Effector memory CD8-positive, alpha-beta T cell (primary cell): ENCODE data around the gene MIB1.
"Not testable (repeated sequence)": the region's sequence is repeated elsewhere in the genome, so short reads cannot be mapped to it uniquely, and the experiment has no call there.

Source experiments
- ATAC-seq: fragments of 150-1000 bp; cut with Tn5 transposase; replicated peaks from 2 replicates; pipeline ENCODE4 v1.10.0; 2021; ENCODE audit warnings: mild to moderate bottlenecking, moderate library complexity
- DNase-seq, 3 experiments: peaks; one replicate each; pipeline ENCODE4 v3.0.0; 2021
- H3K27ac Mint-ChIP-seq, 2 donors: one replicate each; pipeline ENCODE4 v1.8.0; 2022; ENCODE audit warnings: mild to moderate bottlenecking in 2 of 2, mixed read lengths in 2 of 2, moderate library complexity in 2 of 2
- H3K27me3 Mint-ChIP-seq, 2 donors: one replicate each; pipeline ENCODE4 v1.8.0; 2022; ENCODE audit warnings: mixed read lengths in 2 of 2
- H3K36me3 Mint-ChIP-seq: one replicate; pipeline ENCODE4 v1.8.0; 2022; ENCODE audit warnings: mild to moderate bottlenecking, moderate library complexity, mixed read lengths; ENCODE audit not compliant: insufficient read depth
- H3K4me1 Mint-ChIP-seq, 2 donors: one replicate each; pipeline ENCODE4 v1.8.0; 2022; ENCODE audit warnings: low read depth in 2 of 2, mixed read lengths in 2 of 2
- H3K4me3 Mint-ChIP-seq, 2 donors: one replicate each; pipeline ENCODE4 v1.8.0; 2022; ENCODE audit warnings: mild to moderate bottlenecking in 2 of 2, mixed read lengths in 2 of 2, moderate library complexity in 2 of 2
- H3K9me3 Mint-ChIP-seq, 2 donors: one replicate each; pipeline ENCODE4 v1.8.0; 2022; ENCODE audit warnings: mixed read lengths in 2 of 2
- total RNA-seq, 9 experiments: gene quantifications; one replicate each; lab custom pipeline; 2026; lab: John Stamatoyannopoulos, UW

MIB1 gene
- 78.6 to 272 (median 135) reads per million in 9 experiments for total RNA-seq

DNA sequence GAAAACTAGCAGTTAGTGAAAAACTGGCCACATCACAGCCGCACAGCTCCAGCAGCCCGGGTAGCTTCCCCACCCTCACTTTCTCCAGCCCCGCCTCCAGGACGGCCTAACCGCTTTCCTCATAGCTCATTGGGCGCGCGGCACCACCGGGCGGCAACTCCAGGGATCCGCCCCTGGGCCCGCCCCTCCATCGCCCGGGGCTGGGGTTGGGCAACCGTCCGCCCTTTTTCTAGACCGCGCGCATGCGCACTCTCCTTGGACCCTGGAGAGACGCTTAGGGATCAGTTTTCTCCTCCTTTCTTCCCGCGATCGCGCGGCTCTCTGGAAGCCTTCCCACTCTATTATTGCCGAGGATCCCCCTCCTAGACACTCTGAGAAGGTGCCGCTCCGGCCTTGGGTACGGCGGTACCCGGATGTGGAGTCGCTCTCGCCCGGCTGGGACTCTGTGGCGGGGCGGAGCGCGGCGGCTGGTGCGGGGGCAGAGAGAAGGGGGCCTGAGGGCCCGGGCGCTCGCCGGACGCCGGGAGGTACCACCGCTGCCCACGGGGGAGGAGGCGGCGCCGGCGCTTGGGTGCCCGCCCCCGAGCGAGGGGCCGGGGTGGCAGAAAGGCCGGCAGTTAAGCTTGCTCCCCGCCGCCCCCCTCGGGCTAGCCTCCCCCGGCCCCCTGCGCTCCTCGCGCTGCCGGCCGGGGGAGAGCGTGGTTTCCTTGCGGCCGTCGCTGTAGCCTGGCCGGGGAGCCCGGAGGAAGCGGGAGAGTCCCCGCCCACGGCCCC, at the start of gene MIB1:
Gene MIB1 (plus strand): TSS at position 255 of the 774 bp plus-strand sequence. CDS start 792 bp downstream, outside the sequence.
- peak within 1 kb of the TSS; percentile 90 to 96 for H3K27ac Mint-ChIP-seq
- H3K4me3 Mint-ChIP-seq = peak within 1 kb of the TSS; percentile 84 to 86
- DNase-seq = peak; percentile 98 to 99 (median 99)
- peak; percentile 92 for ATAC-seq
- peaks cover 23 to 36% of the 10 kb centered on the region in 2 donors for H3K4me1 Mint-ChIP-seq
- no peaks in the 10 kb centered on the region for H3K27me3 Mint-ChIP-seq
- H3K9me3 Mint-ChIP-seq = no peaks in the 10 kb centered on the region
- H3K36me3 Mint-ChIP-seq = peaks cover 10% of the 10 kb centered on the region

DNA sequence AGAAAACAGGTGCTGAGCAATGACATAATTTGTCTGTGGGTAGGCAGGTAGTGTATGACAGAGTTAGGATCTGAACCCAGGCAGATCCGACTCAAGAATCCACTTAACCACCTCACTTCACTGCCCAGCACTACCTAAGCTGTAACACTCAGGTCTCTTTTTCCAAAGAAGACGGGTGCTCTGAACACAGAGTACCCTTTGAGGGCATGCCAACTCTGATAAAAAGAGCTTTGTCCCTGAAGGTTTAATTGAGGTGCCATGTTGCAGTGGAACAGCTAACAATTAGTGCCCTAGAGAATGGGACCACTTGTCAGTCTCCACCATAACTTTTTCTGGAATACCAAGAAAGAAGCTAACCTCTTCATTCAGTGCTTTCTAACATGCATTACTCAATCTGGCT, 47.3 kb upstream of the MIB1 start:
- ATAC-seq = no peak
- Mint-ChIP-seq H3K27ac (no peak overlapping the region), H3K4me3 (no peak overlapping the region), H3K27me3 (no peaks in the 10 kb centered on the region), H3K36me3 (peaks cover 46% of the 10 kb centered on the region), H3K4me1 (peaks cover 2 to 13% of the 10 kb centered on the region in 2 donors), H3K9me3 (peaks cover 0 to 1% of the 10 kb centered on the region in 2 donors)
- no peak for DNase-seq

DNA sequence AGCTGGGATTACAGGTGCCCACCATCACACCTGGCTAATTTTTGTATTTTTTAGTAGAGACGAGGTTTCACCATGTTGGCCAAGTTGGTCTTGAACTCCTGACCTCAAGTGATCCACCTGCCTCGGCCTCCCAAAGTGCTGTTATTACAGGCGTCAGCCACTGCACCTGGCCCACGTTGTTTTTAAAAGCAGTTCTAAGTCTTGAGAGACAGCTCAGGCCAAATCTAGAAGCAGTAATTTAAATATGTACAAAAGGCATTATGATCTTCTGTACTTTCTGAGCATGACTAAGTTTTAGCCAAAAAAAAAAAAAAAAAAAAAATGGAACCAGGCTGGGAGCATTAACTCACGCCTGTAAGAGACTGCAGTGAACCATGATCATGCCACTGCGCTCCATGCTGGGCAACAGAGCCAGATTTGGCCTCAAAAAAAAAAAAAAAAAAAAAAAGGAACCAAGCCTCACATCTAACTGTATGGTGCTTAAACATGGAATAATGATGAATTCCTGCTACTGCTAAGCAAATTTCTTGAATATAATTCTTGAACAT, 40.0 kb upstream of the MIB1 start:
- H3K4me1 Mint-ChIP-seq = peaks cover 12 to 16% of the 10 kb centered on the region in 2 donors
- no peaks in the 10 kb centered on the region for H3K27me3 Mint-ChIP-seq
- no peak for ATAC-seq
- no peaks in the 10 kb centered on the region for H3K9me3 Mint-ChIP-seq
- peaks cover 46% of the 10 kb centered on the region for H3K36me3 Mint-ChIP-seq
- no peak overlapping the region for H3K4me3 Mint-ChIP-seq
- no peak for DNase-seq
- no peak overlapping the region for H3K27ac Mint-ChIP-seq

DNA sequence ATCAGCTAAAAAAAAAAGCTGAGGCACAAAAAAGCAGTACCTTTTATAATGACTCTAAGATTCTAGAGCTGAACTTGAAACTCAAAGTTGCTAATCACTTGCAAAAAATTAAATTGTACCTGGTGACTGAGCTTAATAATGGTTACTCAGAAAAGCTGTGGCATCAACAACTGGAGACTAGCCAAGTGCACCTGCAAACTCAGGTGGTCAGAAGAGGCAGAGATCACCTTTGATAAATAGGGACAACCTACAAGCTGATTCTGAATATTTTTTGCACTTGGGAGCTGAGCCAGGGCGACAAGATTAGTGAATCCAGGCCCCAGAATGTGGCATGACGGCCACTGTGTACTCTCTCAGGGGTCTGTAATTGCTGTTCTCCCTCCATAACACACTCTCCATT, 39.0 kb upstream of the MIB1 start:
- peaks cover 41% of the 10 kb centered on the region for H3K36me3 Mint-ChIP-seq
- no peak overlapping the region for H3K4me3 Mint-ChIP-seq
- no peak for DNase-seq
- peaks cover 12 to 16% of the 10 kb centered on the region in 2 donors for H3K4me1 Mint-ChIP-seq
- H3K27me3 Mint-ChIP-seq = no peaks in the 10 kb centered on the region
- no peak overlapping the region for H3K27ac Mint-ChIP-seq
- no peak for ATAC-seq
- H3K9me3 Mint-ChIP-seq = no peaks in the 10 kb centered on the region

DNA sequence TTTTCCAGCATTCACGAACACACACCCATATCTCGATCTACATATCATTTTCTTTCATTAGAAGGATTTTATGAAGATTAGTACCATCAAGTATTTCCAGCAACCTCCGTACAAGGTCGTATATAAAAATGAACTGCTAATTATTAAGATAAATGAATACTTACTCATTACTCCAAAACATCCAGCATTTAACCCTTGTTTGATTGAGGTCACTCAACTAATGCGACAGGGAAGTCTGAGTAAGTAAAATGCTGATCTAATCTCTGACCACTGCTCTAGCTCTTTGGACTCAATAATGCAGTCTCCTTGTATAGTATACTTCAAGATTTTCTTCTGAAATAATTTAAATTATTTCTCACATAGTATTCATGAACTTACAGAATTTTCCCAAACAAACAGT, 38.0 kb upstream of the MIB1 start:
- H3K4me1 Mint-ChIP-seq = peaks cover 12 to 16% of the 10 kb centered on the region in 2 donors
- peaks cover 41% of the 10 kb centered on the region for H3K36me3 Mint-ChIP-seq
- DNase-seq = no peak
- no peaks in the 10 kb centered on the region for H3K9me3 Mint-ChIP-seq
- no peaks in the 10 kb centered on the region for H3K27me3 Mint-ChIP-seq
- no peak for ATAC-seq
- H3K27ac Mint-ChIP-seq = peak overlapping the region in 1 of 2 donors; percentile 90
- peak overlapping the region; percentile 92 to 93 for H3K4me3 Mint-ChIP-seq

DNA sequence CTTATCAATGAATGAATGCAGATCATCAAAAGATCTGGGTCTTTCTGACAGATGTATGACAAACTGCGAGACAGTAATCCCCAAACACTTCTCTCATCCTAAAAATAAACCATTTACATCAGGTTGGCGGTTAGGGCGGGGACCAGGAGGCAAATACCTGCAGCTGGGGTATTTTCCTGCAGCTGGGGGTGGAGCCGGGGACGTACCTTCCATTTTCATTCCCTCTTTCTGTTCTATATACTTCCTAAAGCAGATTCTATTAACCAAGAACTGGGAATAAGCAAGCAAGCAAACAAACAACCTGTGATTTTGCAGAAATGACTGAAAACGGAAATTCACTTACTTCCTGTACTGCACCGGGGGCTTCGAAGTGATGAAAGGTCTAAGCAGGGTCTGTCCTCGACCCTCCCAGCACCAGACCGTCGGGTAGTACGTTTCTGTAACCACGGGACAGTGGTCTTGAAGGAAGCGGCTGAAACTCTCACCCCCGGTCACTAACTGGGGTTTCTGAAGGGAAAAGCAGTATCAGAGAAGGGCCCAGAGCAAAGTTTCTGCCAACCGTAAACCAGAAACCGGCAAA, 37.3 kb upstream of the MIB1 start:
- DNase-seq = peak in 1 of 3 experiments; percentile 5
- Mint-ChIP-seq H3K4me1 (peaks cover 10 to 16% of the 10 kb centered on the region in 2 donors), H3K27me3 (no peaks in the 10 kb centered on the region), H3K9me3 (no peaks in the 10 kb centered on the region), H3K36me3 (peaks cover 34% of the 10 kb centered on the region), H3K4me3 (peak overlapping the region; percentile 92 to 93), H3K27ac (peak overlapping the region; percentile 90 to 93)
- ATAC-seq = no peak

DNA sequence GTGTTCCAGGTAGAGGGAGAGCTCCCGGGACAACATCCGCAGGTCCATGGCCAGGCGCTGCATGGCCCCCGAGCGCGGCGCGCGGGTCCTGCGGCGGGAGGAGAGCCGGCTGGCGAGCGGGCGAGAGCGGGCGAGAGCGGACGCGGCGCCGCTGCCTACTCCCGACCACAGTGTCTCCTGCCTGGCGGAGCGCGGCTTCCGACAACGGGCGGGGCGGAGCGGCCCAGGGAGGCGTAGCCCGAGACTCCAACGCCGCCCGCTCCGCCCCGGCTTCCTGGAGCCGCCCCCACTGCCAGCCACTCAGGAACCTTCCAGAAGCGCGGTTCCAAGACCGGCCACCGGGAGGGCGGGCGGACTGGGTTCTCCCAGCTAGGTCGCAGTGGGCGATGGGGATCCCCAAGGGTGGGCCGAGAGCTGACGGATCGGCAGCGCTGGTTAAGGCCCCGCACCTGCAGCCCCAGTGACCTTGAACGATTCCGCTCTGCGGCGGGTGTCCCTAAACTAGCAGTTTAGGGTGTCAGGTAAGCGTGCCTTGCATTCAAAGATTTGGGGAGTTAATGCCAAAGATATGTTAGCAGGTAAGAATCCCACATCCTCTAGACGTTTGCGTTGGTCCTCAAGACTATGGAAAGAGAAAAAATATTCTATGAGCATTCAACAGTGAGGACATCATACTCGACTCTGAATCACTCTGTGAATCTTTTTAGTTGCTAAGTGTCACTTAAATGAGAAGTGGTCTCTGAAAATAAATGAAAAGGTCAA, 35.8 kb upstream of the MIB1 start, which contains the start of gene ABHD3:
Gene ABHD3 (minus strand): TSS at position 172 of the 762 bp plus-strand sequence. CDS start 109 bp downstream, at position 63.
- ATAC-seq (peak; percentile 91), DNase-seq (peak; percentile 88 to 91 (median 90))
- Mint-ChIP-seq H3K36me3 (peaks cover 25% of the 10 kb centered on the region), H3K9me3 (no peaks in the 10 kb centered on the region), H3K27ac (peak within 1 kb of the TSS; percentile 90 to 93), H3K27me3 (no peaks in the 10 kb centered on the region), H3K4me1 (peaks cover 12 to 16% of the 10 kb centered on the region in 2 donors), H3K4me3 (peak within 1 kb of the TSS; percentile 92 to 93)

DNA sequence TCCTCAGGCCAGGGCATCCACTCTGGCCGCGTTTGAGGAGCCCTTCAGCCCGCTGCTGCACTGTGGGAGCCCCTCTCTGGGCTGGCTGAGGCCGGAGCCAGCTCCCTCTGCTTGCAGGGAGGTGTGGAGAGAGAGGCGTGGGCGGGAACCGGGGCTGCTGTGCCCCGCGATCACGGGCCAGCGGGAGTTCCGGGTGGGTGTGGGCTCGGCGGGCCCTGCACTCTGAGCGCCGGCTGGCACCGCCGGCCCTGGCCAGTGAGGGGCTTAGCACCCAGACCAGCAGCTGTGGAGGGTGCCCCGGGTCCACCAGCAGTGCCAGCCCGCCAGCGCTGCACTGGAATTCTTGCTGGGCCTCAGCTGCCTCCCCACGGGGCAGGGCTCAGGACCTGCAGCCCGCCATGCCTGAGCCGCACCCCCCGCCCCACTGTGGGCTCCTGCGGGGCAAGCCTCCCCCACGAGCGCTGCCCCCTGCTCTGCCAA, 34.2 kb upstream of the MIB1 start:
- H3K27ac Mint-ChIP-seq = no peak overlapping the region
- H3K27me3 Mint-ChIP-seq = no peaks in the 10 kb centered on the region

DNA sequence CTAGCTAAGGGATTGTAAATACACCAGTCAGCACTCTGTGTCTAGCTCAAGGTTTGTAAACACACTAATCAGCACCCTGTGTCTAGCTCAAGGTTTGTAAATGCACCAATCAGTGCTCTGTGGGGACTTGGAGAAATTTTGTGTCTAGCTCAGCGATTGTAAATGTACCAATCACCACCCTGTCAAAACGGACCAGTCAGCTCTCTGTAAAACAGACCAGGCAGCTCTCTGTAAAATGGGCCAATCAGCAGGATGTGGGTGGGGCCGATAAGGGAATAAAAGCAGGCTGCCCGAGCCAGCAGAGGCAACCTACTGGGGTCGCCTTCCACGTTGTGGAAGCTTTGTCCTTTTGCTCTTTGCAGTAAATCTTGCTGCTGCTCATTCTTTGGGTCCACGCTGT, 33.5 kb upstream of the MIB1 start:
- H3K4me3 Mint-ChIP-seq, H3K27ac Mint-ChIP-seq, H3K27me3 Mint-ChIP-seq, H3K9me3 Mint-ChIP-seq, ATAC-seq, DNase-seq: not testable (repeated sequence)
- Mint-ChIP-seq H3K4me1 (peaks cover 12 to 16% of the 10 kb centered on the region in 2 donors), H3K36me3 (peaks cover 14% of the 10 kb centered on the region)

More for the DNA sequence above, 34.2 kb upstream of the MIB1 start:
- peaks cover 12 to 16% of the 10 kb centered on the region in 2 donors for H3K4me1 Mint-ChIP-seq
- H3K4me3 Mint-ChIP-seq = peak overlapping the region in 1 of 2 donors; percentile 93
- peaks cover 16% of the 10 kb centered on the region for H3K36me3 Mint-ChIP-seq
- H3K9me3 Mint-ChIP-seq = no peaks in the 10 kb centered on the region
- ATAC-seq (no peak), DNase-seq (no peak)

DNA sequence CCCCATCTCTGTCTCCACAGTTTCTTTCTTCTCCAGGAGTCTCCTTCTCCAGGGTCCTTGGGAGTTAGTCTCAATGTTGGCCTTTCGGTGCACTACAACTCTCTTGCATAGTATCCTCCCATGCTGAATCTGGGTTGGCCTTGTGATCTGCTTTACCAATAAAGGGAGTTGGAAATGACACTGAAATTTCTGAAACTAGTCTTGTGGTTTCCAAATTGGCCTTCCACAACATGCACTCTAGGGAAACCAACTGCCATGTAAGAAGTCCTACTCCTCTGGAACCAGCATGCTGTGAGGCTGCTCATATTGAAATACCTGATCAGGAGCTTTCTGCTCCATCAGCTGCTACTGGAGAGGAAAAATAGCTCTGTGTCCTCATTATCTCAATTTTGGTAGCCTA, 26.1 kb upstream of the MIB1 start:
- ATAC-seq (no peak), DNase-seq (no peak)
- Mint-ChIP-seq H3K9me3 (no peaks in the 10 kb centered on the region), H3K36me3 (no peaks in the 10 kb centered on the region), H3K27me3 (peaks cover 6 to 22% of the 10 kb centered on the region in 2 donors), H3K4me1 (no peaks in the 10 kb centered on the region), H3K4me3 (no peak overlapping the region), H3K27ac (no peak overlapping the region)

DNA sequence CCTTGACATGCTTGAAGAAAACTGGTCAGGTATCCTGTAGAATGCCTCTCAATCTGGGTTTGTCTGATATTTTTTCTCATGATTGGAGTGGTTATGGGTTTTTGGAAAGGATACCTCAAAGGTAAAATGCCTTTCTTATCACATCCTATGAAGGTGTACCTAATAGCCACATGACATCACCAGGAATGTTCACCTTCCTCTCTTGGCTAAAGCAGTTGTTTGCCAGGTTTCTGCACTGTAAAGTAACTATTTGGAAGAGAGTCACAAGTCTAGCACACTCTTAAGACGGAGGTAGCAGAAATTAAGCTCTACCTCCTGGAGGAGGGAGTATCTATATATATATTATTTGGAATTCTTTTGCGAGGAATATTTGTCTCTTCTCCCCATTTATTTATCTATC, 17.9 kb upstream of the MIB1 start:
- H3K27ac Mint-ChIP-seq = no peak overlapping the region
- no peaks in the 10 kb centered on the region for H3K9me3 Mint-ChIP-seq
- ATAC-seq (no peak), DNase-seq (no peak)
- H3K4me1 Mint-ChIP-seq = peaks cover 0 to 2% of the 10 kb centered on the region in 2 donors
- H3K4me3 Mint-ChIP-seq = no peak overlapping the region
- H3K36me3 Mint-ChIP-seq = peaks cover 3% of the 10 kb centered on the region
- H3K27me3 Mint-ChIP-seq = peaks cover 0 to 8% of the 10 kb centered on the region in 2 donors

DNA sequence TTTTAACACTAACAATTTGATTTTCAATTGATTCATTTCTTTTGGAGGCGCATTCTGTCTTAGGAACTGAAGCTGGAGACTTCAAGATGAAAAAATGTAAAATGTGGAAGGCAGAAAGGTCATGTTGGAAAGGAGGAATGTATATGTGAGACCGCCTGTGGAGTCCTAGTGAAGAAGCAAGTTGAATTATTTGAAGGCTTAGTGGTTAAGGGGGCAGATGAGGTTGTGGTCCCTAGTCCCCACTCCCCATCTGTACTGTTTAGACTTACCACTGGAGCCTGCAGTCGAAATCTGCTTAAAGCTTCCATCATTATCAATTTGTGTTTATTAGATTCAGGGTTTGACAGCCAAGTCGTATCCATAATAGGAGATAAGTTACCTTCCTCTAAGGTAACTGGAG, 15.4 kb upstream of the MIB1 start:
- peaks cover 0 to 2% of the 10 kb centered on the region in 2 donors for H3K4me1 Mint-ChIP-seq
- H3K9me3 Mint-ChIP-seq = no peaks in the 10 kb centered on the region
- peaks cover 3% of the 10 kb centered on the region for H3K36me3 Mint-ChIP-seq
- DNase-seq = no peak
- ATAC-seq = no peak
- no peak overlapping the region for H3K27ac Mint-ChIP-seq
- no peak overlapping the region for H3K4me3 Mint-ChIP-seq
- H3K27me3 Mint-ChIP-seq = peaks cover 0 to 8% of the 10 kb centered on the region in 2 donors

DNA sequence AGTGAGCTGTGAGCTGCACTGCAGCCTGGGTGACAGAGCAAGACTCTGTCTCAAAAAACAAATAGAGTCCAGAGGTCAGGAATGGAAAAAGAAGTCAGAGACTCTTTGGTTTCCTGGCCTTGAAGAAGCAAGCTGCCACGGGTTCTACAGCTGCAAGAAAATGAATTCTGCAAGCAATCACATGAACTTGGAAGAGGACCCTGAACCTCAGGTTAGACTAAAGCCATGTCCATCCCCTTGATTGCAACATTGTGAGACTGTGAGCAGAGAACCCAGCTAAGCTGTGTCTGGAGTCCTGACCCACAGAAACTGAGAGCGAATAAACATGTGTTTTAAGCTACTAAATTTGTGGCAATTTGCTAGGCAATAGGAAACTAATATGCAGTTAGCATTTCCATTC, 12.9 kb upstream of the MIB1 start:
- no peak for ATAC-seq
- Mint-ChIP-seq H3K36me3 (no peaks in the 10 kb centered on the region), H3K27me3 (no peaks in the 10 kb centered on the region), H3K27ac (no peak overlapping the region), H3K4me3 (no peak overlapping the region), H3K9me3 (no peaks in the 10 kb centered on the region), H3K4me1 (peaks cover 0 to 2% of the 10 kb centered on the region in 2 donors)
- no peak for DNase-seq
